Thoracic aorta (tissue), 2 donors: Measurements from ENCODE around the gene GSTA5. TPM values are rescaled to one million over a fixed set of nuclear protein-coding genes. Genes with fewer than 3 reads are reported as not detected.
"Not testable (repeated sequence)": the region's sequence is repeated elsewhere in the genome, so short reads cannot be mapped to it uniquely, and the experiment has no call there.

Experiments
- ATAC-seq: fragments of 150-250 bp; one replicate; pipeline ENCODE4 v1.8.0; 2017; ENCODE audit warnings: low read depth; ENCODE audit not compliant: insufficient number of reproducible peaks, low FRiP score
- DNase-seq: peaks from one replicate; pipeline ENCODE4 v3.0.0-alpha.2; 2020; ENCODE audit warnings: low spot score
- H3K27ac ChIP-seq, 2 donors: fragments of 200-600 bp; sonication (generic); 1 replicate in 1 of 2; 2 replicates in 1 of 2; pipeline ENCODE4 v1.5.1; 2016; ENCODE audit warnings: mild to moderate bottlenecking in 2 of 2, moderate library complexity in 2 of 2
- H3K27me3 ChIP-seq: fragments of 200-600 bp; sonication (generic); replicated peaks from 2 replicates; pipeline ENCODE4 v1.6.0; 2016; ENCODE audit warnings: mild to moderate bottlenecking; ENCODE audit not compliant: insufficient read depth
- H3K36me3 ChIP-seq: fragments of 200-600 bp; sonication (generic); one replicate; pipeline ENCODE4 v1.5.1; 2016
- H3K4me1 ChIP-seq, 2 donors: fragments of 200-600 bp; sonication (generic); 1 replicate in 1 of 2; 2 replicates in 1 of 2; pipeline versions ENCODE4 v1.5.1 to v1.6.0; 2016; ENCODE audit warnings: low read depth in 2 of 2, mild to moderate bottlenecking in 1 of 2; ENCODE audit not compliant: control insufficient read depth in 1 of 2
- H3K4me3 ChIP-seq: fragments of 200-600 bp; sonication (generic); 2 replicates; pipeline ENCODE4 v1.5.1; 2016; ENCODE audit warnings: mild to moderate bottlenecking
- H3K9me3 ChIP-seq: fragments of 200-600 bp; sonication (generic); 2 replicates; pipeline ENCODE4 v1.5.1; 2016
- CTCF ChIP-seq: fragments of 200-600 bp; sonication (generic); IDR thresholded peaks from one replicate; pipeline ENCODE4 v1.5.1; 2019; ENCODE audit warnings: antibody characterized with exemption
- total RNA-seq, 2 donors: library from RNA; depleted of rRNA; stranded (reverse); fragments of >200 nt; gene quantifications; one replicate each; pipeline versions ENCODE4 v1.1.0 to v1.2.3, GENCODE V29; 2016

Gene GSTA5
- total RNA-seq, 2 donors from 2014 or later, result not detected

- TF ChIP-seq CTCF, result no peak
Observed at GRCh38 chr6:52843605-52844004, 3.0 kb upstream of the GSTA5 start.

GRCh38 chr6:52839124-52840055, 1.2 kb downstream of the GSTA5 start:
- no peak overlapping the region for H3K4me3 ChIP-seq
- peak; percentile 39 for TF ChIP-seq CTCF
- H3K4me1 ChIP-seq, result no peaks in the 10 kb centered on the region
- no peak for ATAC-seq
- DNase-seq, result no peak
- H3K27me3 ChIP-seq, result no peaks in the 10 kb centered on the region
- no peaks in the 10 kb centered on the region for H3K36me3 ChIP-seq
- no peaks in the 10 kb centered on the region for H3K9me3 ChIP-seq
- H3K27ac ChIP-seq, result no peak overlapping the region

More at GRCh38 chr6:52843605-52844004, 3.0 kb upstream of the GSTA5 start:
- H3K9me3 ChIP-seq, result no peaks in the 10 kb centered on the region
- H3K4me3 ChIP-seq, result no peak overlapping the region
- H3K4me1 ChIP-seq, result no peaks in the 10 kb centered on the region
- H3K27ac ChIP-seq, result no peak overlapping the region
- no peaks in the 10 kb centered on the region for H3K27me3 ChIP-seq
- ATAC-seq, result no peak
- H3K36me3 ChIP-seq, result no peaks in the 10 kb centered on the region
- DNase-seq, result no peak

GRCh38 chr6:52834481-52834880, 6.1 kb downstream of the GSTA5 start:
- H3K27me3 ChIP-seq, result no peaks in the 10 kb centered on the region
- no peaks in the 10 kb centered on the region for H3K9me3 ChIP-seq
- no peak overlapping the region for H3K4me3 ChIP-seq
- DNase-seq (no peak), ATAC-seq (no peak)
- TF ChIP-seq CTCF, result no peak
- H3K36me3 ChIP-seq, result no peaks in the 10 kb centered on the region
- no peak overlapping the region for H3K27ac ChIP-seq
- no peaks in the 10 kb centered on the region for H3K4me1 ChIP-seq

GRCh38 chr6:52830869-52831268, 9.7 kb downstream of the GSTA5 start:
- not testable (repeated sequence) for ATAC-seq, H3K4me1 ChIP-seq, H3K27me3 ChIP-seq, H3K9me3 ChIP-seq, H3K4me3 ChIP-seq, H3K36me3 ChIP-seq, H3K27ac ChIP-seq, DNase-seq

- Histone ChIP-seq H3K9me3 (no peaks in the 10 kb centered on the region), H3K27ac (no peak overlapping the region), H3K27me3 (no peaks in the 10 kb centered on the region), H3K4me3 (no peak overlapping the region), H3K4me1 (no peaks in the 10 kb centered on the region), H3K36me3 (no peaks in the 10 kb centered on the region)
- TF ChIP-seq CTCF, result no peak
- DNase-seq (no peak), ATAC-seq (no peak)
Observed at GRCh38 chr6:52829046-52829817, 11.4 kb downstream of the GSTA5 start.

GRCh38 chr6:52828621-52829020, 12.0 kb downstream of the GSTA5 start:
- not testable (repeated sequence) for H3K4me3 ChIP-seq, ATAC-seq, H3K9me3 ChIP-seq, H3K4me1 ChIP-seq, H3K36me3 ChIP-seq, H3K27ac ChIP-seq, DNase-seq, H3K27me3 ChIP-seq

GRCh38 chr6:52827073-52827783, 13.4 kb downstream of the GSTA5 start:
- DNase-seq, H3K4me3 ChIP-seq, H3K4me1 ChIP-seq, H3K9me3 ChIP-seq, H3K27me3 ChIP-seq, ATAC-seq, H3K36me3 ChIP-seq, H3K27ac ChIP-seq: not testable (repeated sequence)
